Osteoblast (primary cell): ENCODE measurements around the gene USP12. TPM values are rescaled to one million over a fixed set of nuclear protein-coding genes. Genes with fewer than 3 reads are reported as not detected.
"Not testable (repeated sequence)": the region's sequence is repeated elsewhere in the genome, so short reads cannot be mapped to it uniquely, and the experiment has no call there.

Experiments used
- DNase-seq: peaks from one replicate; pipeline ENCODE4 v3.0.0; 2011; ENCODE audit warnings: low spot score, mixed read lengths; ENCODE audit not compliant: insufficient read length; ENCODE audit errors: missing footprints
- H2AFZ ChIP-seq: 2 replicates; pipeline ENCODE4 v1.6.0; 2011; ENCODE audit warnings: mild to moderate bottlenecking, low read length
- H3K27ac ChIP-seq: 2 replicates; pipeline ENCODE4 v1.5.1; 2011; ENCODE audit warnings: mild to moderate bottlenecking, low read depth, low read length, moderate library complexity
- H3K27me3 ChIP-seq: 2 replicates; pipeline ENCODE4 v1.6.0; 2012; ENCODE audit warnings: mild to moderate bottlenecking, control low read depth, inconsistent platforms, low read length, moderate library complexity; ENCODE audit not compliant: insufficient read depth
- H3K36me3 ChIP-seq: 2 replicates; pipeline ENCODE4 v1.5.1; 2011; ENCODE audit warnings: mild to moderate bottlenecking, low read length, control low read depth, moderate library complexity; ENCODE audit not compliant: insufficient read depth
- H3K4me1 ChIP-seq: 2 replicates; pipeline ENCODE4 v1.5.1; 2011; ENCODE audit warnings: mild to moderate bottlenecking, low read length, control low read depth, moderate library complexity; ENCODE audit not compliant: insufficient read depth
- H3K4me2 ChIP-seq: 2 replicates; pipeline ENCODE4 v1.6.0; 2011; ENCODE audit warnings: mild to moderate bottlenecking, low read length; ENCODE audit not compliant: insufficient read depth
- H3K4me3 ChIP-seq: fragments of 200-600 bp; sonication (generic); 3 replicates; pipeline ENCODE4 v1.5.1; 2012; ENCODE audit warnings: mild to moderate bottlenecking, low read length, inconsistent platforms; ENCODE audit not compliant: insufficient read depth
- H3K79me2 ChIP-seq: 2 replicates; pipeline ENCODE4 v1.6.0; 2012; ENCODE audit warnings: mild to moderate bottlenecking, low read length, control low read depth, inconsistent platforms; ENCODE audit not compliant: insufficient read depth
- H3K9me3 ChIP-seq: 2 replicates; pipeline ENCODE4 v1.5.1; 2011; ENCODE audit warnings: low read depth, low read length, control low read depth
- H4K20me1 ChIP-seq: 2 replicates; pipeline ENCODE4 v1.6.0; 2012; ENCODE audit warnings: mild to moderate bottlenecking, low read length, control low read depth; ENCODE audit not compliant: insufficient read depth
- total RNA-seq: library from RNA; depleted of rRNA; stranded (reverse); fragments of >200 nt; gene quantifications from 2 replicates; pipeline ENCODE4 v1.2.3, GENCODE V29; 2012
- TF ChIP-seq, protein P1 (sequence below): IDR thresholded peaks from 2 replicates; pipeline ENCODE4 v1.5.1; 2011; ENCODE audit warnings: mild to moderate bottlenecking, low read depth, low read length, moderate library complexity; ENCODE audit errors: extremely low read depth

The USP12 gene
- total RNA-seq, 1 donor = 24.6 TPM

DNA sequence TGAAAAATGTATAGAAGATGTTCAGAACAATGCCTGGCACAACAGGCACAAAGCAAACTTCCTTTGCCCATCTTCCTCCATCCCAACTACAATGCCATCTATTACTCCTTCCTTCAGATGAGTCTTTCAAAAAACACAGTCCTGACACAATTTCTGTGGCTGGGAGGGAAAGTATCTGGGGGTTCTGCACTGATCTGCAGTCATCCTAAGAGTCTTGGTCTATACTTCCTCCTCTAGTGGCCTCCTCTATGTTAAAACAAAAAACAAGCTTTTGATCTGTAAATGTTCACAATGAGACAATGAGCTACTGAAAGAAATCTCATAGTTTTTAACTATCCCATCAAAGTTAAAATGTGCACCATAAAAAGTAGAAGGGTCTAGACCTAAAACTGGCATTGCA, 44.8 kb downstream of the USP12 start:
- H4K20me1 ChIP-seq = peaks cover 27% of the 10 kb centered on the region
- H3K27me3 ChIP-seq = no peaks in the 10 kb centered on the region
- H3K36me3 ChIP-seq = no peaks in the 10 kb centered on the region
- no peaks in the 10 kb centered on the region for H3K9me3 ChIP-seq
- H3K27ac ChIP-seq = no peak overlapping the region
- H3K4me3 ChIP-seq = no peak overlapping the region
- DNase-seq = no peak
- TF ChIP-seq, protein P1, sequence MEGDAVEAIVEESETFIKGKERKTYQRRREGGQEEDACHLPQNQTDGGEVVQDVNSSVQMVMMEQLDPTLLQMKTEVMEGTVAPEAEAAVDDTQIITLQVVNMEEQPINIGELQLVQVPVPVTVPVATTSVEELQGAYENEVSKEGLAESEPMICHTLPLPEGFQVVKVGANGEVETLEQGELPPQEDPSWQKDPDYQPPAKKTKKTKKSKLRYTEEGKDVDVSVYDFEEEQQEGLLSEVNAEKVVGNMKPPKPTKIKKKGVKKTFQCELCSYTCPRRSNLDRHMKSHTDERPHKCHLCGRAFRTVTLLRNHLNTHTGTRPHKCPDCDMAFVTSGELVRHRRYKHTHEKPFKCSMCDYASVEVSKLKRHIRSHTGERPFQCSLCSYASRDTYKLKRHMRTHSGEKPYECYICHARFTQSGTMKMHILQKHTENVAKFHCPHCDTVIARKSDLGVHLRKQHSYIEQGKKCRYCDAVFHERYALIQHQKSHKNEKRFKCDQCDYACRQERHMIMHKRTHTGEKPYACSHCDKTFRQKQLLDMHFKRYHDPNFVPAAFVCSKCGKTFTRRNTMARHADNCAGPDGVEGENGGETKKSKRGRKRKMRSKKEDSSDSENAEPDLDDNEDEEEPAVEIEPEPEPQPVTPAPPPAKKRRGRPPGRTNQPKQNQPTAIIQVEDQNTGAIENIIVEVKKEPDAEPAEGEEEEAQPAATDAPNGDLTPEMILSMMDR = no peak
- H3K4me1 ChIP-seq = peaks cover 24% of the 10 kb centered on the region
- H3K4me2 ChIP-seq = no peak overlapping the region
- peaks cover 94% of the 10 kb centered on the region for H3K79me2 ChIP-seq
- H2AFZ ChIP-seq = no peak overlapping the region

- Histone ChIP-seq H3K27ac (no peak overlapping the region), H3K4me1 (peaks cover 23% of the 10 kb centered on the region), H4K20me1 (peaks cover 19% of the 10 kb centered on the region), H3K79me2 (peaks cover 86% of the 10 kb centered on the region), H3K36me3 (no peaks in the 10 kb centered on the region), H3K9me3 (no peaks in the 10 kb centered on the region), H3K4me2 (no peak overlapping the region), H2AFZ (no peak overlapping the region), H3K4me3 (no peak overlapping the region), H3K27me3 (no peaks in the 10 kb centered on the region)
- DNase-seq = no peak
- TF ChIP-seq, protein P1 = no peak
These were observed 46.0 kb downstream of the USP12 start for GRCh38 chr13:27125357-27126282.

GRCh38 chr13:27124571-27124970, 47.0 kb downstream of the USP12 start:
- TF ChIP-seq, protein P1 = no peak
- Histone ChIP-seq H3K9me3 (no peaks in the 10 kb centered on the region), H2AFZ (no peak overlapping the region), H3K27ac (no peak overlapping the region), H3K4me3 (no peak overlapping the region), H3K36me3 (no peaks in the 10 kb centered on the region), H3K4me1 (peaks cover 27% of the 10 kb centered on the region), H3K27me3 (no peaks in the 10 kb centered on the region), H3K4me2 (no peak overlapping the region), H3K79me2 (peaks cover 83% of the 10 kb centered on the region), H4K20me1 (peaks cover 17% of the 10 kb centered on the region)
- no peak for DNase-seq

GRCh38 chr13:27123445-27123844, 48.2 kb downstream of the USP12 start:
- peaks cover 83% of the 10 kb centered on the region for H3K79me2 ChIP-seq
- not testable (repeated sequence) for H2AFZ ChIP-seq, H3K27ac ChIP-seq, H3K27me3 ChIP-seq, DNase-seq, H3K4me3 ChIP-seq, H3K9me3 ChIP-seq, H3K36me3 ChIP-seq, H3K4me2 ChIP-seq
- peaks cover 12% of the 10 kb centered on the region for H4K20me1 ChIP-seq
- H3K4me1 ChIP-seq = peaks cover 23% of the 10 kb centered on the region
